ENCODE data around the gene SEMA4B.

DNA sequence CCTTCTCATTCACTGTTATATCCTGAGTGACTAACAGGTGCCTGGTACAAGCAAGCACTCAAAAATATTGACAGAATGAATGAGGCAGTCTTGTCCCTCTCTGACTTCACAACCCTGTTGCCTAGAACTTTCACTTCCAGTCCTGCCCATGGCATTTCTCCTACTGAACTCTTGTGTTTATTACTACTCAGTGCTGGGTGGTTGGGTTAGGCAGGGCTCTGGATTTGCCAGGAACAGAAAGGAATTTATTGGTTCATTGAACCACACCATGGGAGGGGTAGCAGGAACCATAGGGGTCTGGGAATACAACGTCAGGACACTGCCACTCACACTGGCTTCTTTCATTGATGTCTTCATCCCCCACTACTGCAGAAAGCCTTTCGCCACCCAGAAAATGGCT, 41.9 kb upstream of the SEMA4B start:
- TF ChIP-seq, protein P1, sequence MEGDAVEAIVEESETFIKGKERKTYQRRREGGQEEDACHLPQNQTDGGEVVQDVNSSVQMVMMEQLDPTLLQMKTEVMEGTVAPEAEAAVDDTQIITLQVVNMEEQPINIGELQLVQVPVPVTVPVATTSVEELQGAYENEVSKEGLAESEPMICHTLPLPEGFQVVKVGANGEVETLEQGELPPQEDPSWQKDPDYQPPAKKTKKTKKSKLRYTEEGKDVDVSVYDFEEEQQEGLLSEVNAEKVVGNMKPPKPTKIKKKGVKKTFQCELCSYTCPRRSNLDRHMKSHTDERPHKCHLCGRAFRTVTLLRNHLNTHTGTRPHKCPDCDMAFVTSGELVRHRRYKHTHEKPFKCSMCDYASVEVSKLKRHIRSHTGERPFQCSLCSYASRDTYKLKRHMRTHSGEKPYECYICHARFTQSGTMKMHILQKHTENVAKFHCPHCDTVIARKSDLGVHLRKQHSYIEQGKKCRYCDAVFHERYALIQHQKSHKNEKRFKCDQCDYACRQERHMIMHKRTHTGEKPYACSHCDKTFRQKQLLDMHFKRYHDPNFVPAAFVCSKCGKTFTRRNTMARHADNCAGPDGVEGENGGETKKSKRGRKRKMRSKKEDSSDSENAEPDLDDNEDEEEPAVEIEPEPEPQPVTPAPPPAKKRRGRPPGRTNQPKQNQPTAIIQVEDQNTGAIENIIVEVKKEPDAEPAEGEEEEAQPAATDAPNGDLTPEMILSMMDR (IDR thresholded peaks at IDR 0.05): no peak
- no peak for TF ChIP-seq POLR2A (IDR thresholded peaks at IDR 0.05)

All from lower leg skin (tissue), 3 donors.